ENCODE results near the gene ZAP70. TPM values are rescaled to one million over a fixed set of nuclear protein-coding genes. Genes with fewer than 3 reads are reported as not detected.

Gene ZAP70
- total RNA-seq, 1 experiment from 2014 or later = 0.61 TPM

DNA sequence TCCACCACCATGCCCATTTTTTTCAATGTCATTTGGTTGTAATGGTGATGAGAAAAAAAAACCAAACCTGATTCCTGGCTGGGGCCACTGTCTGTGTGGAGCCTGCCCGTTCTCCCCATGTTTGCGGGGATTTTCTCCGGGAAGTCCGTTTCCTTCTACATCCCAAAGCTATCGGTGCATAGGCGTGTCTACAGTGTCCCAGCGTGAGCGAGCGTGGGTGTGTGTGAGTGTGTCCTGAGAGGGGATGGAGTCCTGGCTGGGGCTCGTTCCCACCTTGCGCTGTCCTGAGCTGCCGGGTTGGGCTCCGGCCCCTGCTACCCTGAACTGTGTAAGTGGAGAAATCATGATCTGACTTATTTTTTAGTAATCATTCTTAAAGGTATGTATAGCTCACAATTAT lies 7.3 kb upstream of the ZAP70 start:
- peaks cover 4% of the 10 kb centered on the region; the same call in 1 of the 2 replicates for H3K27me3 Mint-ChIP-seq (ENCODE audit: low read depth)

DNA sequence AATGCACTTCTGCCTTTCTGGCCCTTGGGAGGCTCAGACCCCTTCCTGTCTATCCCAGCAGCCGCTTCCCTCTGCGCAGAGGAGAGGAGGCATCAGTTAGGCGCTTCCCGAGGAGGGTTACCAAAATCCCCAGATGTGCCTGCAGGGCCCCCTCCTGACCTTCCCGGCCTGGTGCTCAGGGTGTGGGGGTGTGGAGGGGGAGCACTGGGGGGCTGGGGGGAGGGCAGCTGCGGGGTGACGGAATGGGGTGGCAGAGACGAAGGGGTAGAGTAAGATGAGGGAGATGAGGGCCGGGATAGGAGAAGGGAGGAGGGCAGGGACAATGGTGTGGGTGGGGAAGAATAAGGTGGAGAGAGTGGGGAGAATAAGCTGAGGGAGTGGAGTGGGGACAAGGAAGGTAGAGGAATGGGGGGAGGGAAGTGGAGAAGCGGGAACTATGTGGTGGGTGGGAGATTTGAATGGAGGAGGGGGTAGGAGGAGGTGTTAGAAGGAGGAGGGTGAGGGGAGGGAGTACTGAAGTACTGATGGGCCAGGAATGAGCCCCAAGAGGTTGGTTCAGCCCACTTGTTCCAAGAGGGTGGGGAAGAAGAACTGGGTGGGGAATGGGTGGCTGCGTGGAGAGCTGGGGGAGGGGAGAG lies 6.5 kb upstream of the ZAP70 start:
- ChIA-PET CTCF (interaction anchor here (0.6 to 9.2 kb wide), 7 partner anchors 8 to 116 kb away, joined by 3 to 124 read pairs (median 6); no protein-coding TSS in a partner anchor), POLR2A (interaction anchor here (0.5 to 0.6 kb wide), 2 partner anchors 17 to 28 kb away, joined by 3 read pairs; no protein-coding TSS in a partner anchor)
- Mint-ChIP-seq H3K9me3 (peaks cover 3% of the 10 kb centered on the region; the same call in 1 of the 2 replicates), H3K27ac (no peak overlapping the region), H3K36me3 (0 out of 2 replicates have a peak, but pooled peaks cover 2% of the 10 kb centered on the region), H3K27me3 (ENCODE audit: low read depth) (peaks cover 4% of the 10 kb centered on the region; the same call in 1 of the 2 replicates), H3K4me3 (no peak overlapping the region), H3K4me1 (peaks cover 10% of the 10 kb centered on the region)
- ATAC-seq (no peak), DNase-seq (ENCODE audit: low spot score) (no peak)
- TF ChIP-seq, protein P1, sequence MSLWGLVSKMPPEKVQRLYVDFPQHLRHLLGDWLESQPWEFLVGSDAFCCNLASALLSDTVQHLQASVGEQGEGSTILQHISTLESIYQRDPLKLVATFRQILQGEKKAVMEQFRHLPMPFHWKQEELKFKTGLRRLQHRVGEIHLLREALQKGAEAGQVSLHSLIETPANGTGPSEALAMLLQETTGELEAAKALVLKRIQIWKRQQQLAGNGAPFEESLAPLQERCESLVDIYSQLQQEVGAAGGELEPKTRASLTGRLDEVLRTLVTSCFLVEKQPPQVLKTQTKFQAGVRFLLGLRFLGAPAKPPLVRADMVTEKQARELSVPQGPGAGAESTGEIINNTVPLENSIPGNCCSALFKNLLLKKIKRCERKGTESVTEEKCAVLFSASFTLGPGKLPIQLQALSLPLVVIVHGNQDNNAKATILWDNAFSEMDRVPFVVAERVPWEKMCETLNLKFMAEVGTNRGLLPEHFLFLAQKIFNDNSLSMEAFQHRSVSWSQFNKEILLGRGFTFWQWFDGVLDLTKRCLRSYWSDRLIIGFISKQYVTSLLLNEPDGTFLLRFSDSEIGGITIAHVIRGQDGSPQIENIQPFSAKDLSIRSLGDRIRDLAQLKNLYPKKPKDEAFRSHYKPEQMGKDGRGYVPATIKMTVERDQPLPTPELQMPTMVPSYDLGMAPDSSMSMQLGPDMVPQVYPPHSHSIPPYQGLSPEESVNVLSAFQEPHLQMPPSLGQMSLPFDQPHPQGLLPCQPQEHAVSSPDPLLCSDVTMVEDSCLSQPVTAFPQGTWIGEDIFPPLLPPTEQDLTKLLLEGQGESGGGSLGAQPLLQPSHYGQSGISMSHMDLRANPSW (CRISPR knock-in tag; conservative IDR thresholded peaks at IDR 0.05; ENCODE audit: low read depth) = no peak
- no peak for TF ChIP-seq JUN (CRISPR knock-in tag; IDR thresholded peaks at IDR 0.05)
- TF ChIP-seq ZNF121 (CRISPR knock-in tag; IDR thresholded peaks at IDR 0.05) = no peak
- TF ChIP-seq, protein P2, sequence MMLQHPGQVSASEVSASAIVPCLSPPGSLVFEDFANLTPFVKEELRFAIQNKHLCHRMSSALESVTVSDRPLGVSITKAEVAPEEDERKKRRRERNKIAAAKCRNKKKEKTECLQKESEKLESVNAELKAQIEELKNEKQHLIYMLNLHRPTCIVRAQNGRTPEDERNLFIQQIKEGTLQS (CRISPR knock-in tag; conservative IDR thresholded peaks at IDR 0.05) = no peak
- TF ChIP-seq IRF2 (CRISPR knock-in tag; IDR thresholded peaks at IDR 0.05; ENCODE audit: borderline replicate concordance, low read depth) = no peak
- TF ChIP-seq GRHL2 (CRISPR knock-in tag; IDR thresholded peaks at IDR 0.05; ENCODE audit: insufficient replicate concordance, severe bottlenecking) = no peak
- TF ChIP-seq, protein P3, sequence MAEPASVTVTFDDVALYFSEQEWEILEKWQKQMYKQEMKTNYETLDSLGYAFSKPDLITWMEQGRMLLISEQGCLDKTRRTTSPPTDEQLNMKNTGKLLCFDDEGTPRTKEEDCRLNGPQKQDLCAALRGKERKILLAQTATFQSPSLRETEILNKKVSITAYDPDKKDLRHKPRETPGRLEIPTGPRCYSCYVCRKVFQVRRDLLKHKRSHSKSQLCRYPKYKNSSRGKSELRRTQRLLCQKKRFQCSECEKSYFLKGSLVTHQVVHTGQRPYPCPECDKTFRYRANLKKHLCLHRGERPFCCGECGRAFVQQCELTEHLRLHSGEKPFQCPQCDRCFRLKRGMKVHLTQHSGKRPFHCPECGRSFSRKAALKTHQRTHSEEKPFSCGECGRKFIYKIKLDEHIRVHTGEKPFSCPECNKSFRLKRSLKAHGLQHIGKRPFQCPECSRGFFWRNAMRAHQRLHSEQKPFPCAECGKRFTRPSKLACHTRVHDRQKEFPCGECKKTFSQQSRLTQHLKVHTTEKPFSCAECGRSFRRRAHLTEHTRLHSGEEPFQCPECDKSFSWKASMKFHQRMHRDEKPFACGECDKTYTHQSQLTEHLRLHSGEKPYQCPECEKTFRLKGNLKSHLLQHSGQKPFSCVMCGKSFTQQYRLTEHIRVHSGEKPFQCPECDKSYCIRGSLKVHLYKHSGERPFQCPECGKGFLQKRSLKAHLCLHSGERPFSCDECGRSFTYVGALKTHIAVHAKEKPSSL (CRISPR knock-in tag; conservative IDR thresholded peaks at IDR 0.05) = no peak

More for the DNA sequence above, 7.3 kb upstream of the ZAP70 start:
- ChIA-PET POLR2A (no interaction called here), CTCF (interaction anchor here (1.1 to 1.4 kb wide), 3 partner anchors 9 to 56 kb away, joined by 3 to 6 read pairs (median 4); no protein-coding TSS in a partner anchor)
- peaks cover 3% of the 10 kb centered on the region; the same call in 1 of the 2 replicates for H3K9me3 Mint-ChIP-seq
- ATAC-seq (no peak), DNase-seq (ENCODE audit: low spot score) (no peak)
- 0 out of 2 replicates have a peak, but pooled peaks cover 2% of the 10 kb centered on the region for H3K36me3 Mint-ChIP-seq
- no peak overlapping the region for H3K4me3 Mint-ChIP-seq
- H3K27ac Mint-ChIP-seq = no peak overlapping the region
- TF ChIP-seq TEAD4 (CRISPR knock-in tag; IDR thresholded peaks at IDR 0.05) (no peak), CBFB (CRISPR knock-in tag; IDR thresholded peaks at IDR 0.05; ENCODE audit: low read depth) (no peak), HMGA2 (CRISPR knock-in tag; IDR thresholded peaks at IDR 0.05) (no peak), ZNF423 (CRISPR knock-in tag; IDR thresholded peaks at IDR 0.05) (no peak), KAT7 (CRISPR knock-in tag; IDR thresholded peaks at IDR 0.05; ENCODE audit: borderline replicate concordance) (no peak), IRF2 (CRISPR knock-in tag; IDR thresholded peaks at IDR 0.05; ENCODE audit: borderline replicate concordance, low read depth) (no peak), GABPB1 (CRISPR knock-in tag; IDR thresholded peaks at IDR 0.05) (no peak), NFE2L1 (CRISPR knock-in tag; IDR thresholded peaks at IDR 0.05) (no peak), RORB (CRISPR knock-in tag; IDR thresholded peaks at IDR 0.05) (no peak), ZNF263 (CRISPR knock-in tag; IDR thresholded peaks at IDR 0.05; ENCODE audit: low read depth) (no peak), NR2C2 (CRISPR knock-in tag; IDR thresholded peaks at IDR 0.05) (no peak), JAZF1 (CRISPR knock-in tag; IDR thresholded peaks at IDR 0.05) (no peak)
- TF ChIP-seq, protein P4, sequence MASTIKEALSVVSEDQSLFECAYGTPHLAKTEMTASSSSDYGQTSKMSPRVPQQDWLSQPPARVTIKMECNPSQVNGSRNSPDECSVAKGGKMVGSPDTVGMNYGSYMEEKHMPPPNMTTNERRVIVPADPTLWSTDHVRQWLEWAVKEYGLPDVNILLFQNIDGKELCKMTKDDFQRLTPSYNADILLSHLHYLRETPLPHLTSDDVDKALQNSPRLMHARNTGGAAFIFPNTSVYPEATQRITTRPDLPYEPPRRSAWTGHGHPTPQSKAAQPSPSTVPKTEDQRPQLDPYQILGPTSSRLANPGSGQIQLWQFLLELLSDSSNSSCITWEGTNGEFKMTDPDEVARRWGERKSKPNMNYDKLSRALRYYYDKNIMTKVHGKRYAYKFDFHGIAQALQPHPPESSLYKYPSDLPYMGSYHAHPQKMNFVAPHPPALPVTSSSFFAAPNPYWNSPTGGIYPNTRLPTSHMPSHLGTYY (CRISPR knock-in tag; IDR thresholded peaks at IDR 0.05) = no peak
- TF ChIP-seq, protein P5, sequence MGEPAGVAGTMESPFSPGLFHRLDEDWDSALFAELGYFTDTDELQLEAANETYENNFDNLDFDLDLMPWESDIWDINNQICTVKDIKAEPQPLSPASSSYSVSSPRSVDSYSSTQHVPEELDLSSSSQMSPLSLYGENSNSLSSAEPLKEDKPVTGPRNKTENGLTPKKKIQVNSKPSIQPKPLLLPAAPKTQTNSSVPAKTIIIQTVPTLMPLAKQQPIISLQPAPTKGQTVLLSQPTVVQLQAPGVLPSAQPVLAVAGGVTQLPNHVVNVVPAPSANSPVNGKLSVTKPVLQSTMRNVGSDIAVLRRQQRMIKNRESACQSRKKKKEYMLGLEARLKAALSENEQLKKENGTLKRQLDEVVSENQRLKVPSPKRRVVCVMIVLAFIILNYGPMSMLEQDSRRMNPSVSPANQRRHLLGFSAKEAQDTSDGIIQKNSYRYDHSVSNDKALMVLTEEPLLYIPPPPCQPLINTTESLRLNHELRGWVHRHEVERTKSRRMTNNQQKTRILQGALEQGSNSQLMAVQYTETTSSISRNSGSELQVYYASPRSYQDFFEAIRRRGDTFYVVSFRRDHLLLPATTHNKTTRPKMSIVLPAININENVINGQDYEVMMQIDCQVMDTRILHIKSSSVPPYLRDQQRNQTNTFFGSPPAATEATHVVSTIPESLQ (CRISPR knock-in tag; IDR thresholded peaks at IDR 0.05) = no peak
- TF ChIP-seq, protein P6, sequence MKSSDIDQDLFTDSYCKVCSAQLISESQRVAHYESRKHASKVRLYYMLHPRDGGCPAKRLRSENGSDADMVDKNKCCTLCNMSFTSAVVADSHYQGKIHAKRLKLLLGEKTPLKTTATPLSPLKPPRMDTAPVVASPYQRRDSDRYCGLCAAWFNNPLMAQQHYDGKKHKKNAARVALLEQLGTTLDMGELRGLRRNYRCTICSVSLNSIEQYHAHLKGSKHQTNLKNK (CRISPR knock-in tag; IDR thresholded peaks at IDR 0.05) = no peak
- TF ChIP-seq, protein P7, sequence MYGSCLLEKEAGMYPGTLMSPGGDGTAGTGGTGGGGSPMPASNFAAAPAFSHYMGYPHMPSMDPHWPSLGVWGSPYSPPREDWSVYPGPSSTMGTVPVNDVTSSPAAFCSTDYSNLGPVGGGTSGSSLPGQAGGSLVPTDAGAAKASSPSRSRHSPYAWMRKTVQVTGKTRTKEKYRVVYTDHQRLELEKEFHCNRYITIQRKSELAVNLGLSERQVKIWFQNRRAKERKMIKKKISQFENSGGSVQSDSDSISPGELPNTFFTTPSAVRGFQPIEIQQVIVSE (CRISPR knock-in tag; IDR thresholded peaks at IDR 0.05; ENCODE audit: borderline replicate concordance) = no peak
- TF ChIP-seq, protein P8, sequence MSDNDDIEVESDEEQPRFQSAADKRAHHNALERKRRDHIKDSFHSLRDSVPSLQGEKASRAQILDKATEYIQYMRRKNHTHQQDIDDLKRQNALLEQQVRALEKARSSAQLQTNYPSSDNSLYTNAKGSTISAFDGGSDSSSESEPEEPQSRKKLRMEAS (CRISPR knock-in tag; IDR thresholded peaks at IDR 0.05) = no peak
- TF ChIP-seq, protein P9, sequence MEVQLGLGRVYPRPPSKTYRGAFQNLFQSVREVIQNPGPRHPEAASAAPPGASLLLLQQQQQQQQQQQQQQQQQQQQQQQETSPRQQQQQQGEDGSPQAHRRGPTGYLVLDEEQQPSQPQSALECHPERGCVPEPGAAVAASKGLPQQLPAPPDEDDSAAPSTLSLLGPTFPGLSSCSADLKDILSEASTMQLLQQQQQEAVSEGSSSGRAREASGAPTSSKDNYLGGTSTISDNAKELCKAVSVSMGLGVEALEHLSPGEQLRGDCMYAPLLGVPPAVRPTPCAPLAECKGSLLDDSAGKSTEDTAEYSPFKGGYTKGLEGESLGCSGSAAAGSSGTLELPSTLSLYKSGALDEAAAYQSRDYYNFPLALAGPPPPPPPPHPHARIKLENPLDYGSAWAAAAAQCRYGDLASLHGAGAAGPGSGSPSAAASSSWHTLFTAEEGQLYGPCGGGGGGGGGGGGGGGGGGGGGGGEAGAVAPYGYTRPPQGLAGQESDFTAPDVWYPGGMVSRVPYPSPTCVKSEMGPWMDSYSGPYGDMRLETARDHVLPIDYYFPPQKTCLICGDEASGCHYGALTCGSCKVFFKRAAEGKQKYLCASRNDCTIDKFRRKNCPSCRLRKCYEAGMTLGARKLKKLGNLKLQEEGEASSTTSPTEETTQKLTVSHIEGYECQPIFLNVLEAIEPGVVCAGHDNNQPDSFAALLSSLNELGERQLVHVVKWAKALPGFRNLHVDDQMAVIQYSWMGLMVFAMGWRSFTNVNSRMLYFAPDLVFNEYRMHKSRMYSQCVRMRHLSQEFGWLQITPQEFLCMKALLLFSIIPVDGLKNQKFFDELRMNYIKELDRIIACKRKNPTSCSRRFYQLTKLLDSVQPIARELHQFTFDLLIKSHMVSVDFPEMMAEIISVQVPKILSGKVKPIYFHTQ (CRISPR knock-in tag; IDR thresholded peaks at IDR 0.05) = no peak
- peaks cover 10% of the 10 kb centered on the region for H3K4me1 Mint-ChIP-seq

All from WTC11 (cell line).